Lower leg skin (tissue), 4 donors: ENCODE measurements around the gene ZC3H10. TPM values are rescaled to one million over a fixed set of nuclear protein-coding genes. Genes with fewer than 3 reads are reported as not detected.
A peak's percentile ranks its signal among the peaks of the same experiment; 100 is the strongest.

Experiments used
- DNase-seq, 2 donors: peaks; one replicate each; pipeline ENCODE4 v3.0.0-alpha.2; 2019; ENCODE audit warnings: low spot score in 2 of 2
- H3K4me3 ChIP-seq: fragments of 200-600 bp; sonication (generic); 2 replicates; pipeline ENCODE4 v1.5.1; 2017; ENCODE audit warnings: mild to moderate bottlenecking, low read depth; ENCODE audit not compliant: poor library complexity, severe bottlenecking
- POLR2A ChIP-seq, 2 donors: fragments of 450-650 bp; IDR thresholded peaks; one replicate each; pipeline ENCODE4 v1.6.1; 2016 to 2017; ENCODE audit warnings: antibody characterized with exemption in 2 of 2, mild to moderate bottlenecking in 1 of 2, moderate library complexity in 1 of 2
- WGBS, 2 donors: methylation state at CpG; one replicate each; pipeline ENCODE4 v1.1.5; 2018; 5-methylcytosine and 5-hydroxymethylcytosine counted together
- intact Hi-C: fragments of 100-400 bp; cut with DNase I; formaldehyde crosslinking; loops from one replicate; pipeline ENCODE4 v1.15.0; 2023; ENCODE audit warnings: low total_unique reads
- total RNA-seq, 4 donors: library from RNA; depleted of rRNA; stranded (reverse); fragments of >200 nt; gene quantifications; one replicate each; pipeline ENCODE4 v1.1.0, GENCODE V29; 2016
- TF ChIP-seq, protein P1 (sequence below), 3 donors: fragments of 450-650 bp; IDR thresholded peaks; one replicate each; pipeline ENCODE4 v1.5.1; 2016; ENCODE audit warnings: antibody characterized with exemption in 3 of 3, mild to moderate bottlenecking in 3 of 3, moderate library complexity in 2 of 3

Gene ZC3H10
- total RNA-seq, 4 donors from 2014 or later = 3.4 to 4.4 (median 3.7) TPM

DNA sequence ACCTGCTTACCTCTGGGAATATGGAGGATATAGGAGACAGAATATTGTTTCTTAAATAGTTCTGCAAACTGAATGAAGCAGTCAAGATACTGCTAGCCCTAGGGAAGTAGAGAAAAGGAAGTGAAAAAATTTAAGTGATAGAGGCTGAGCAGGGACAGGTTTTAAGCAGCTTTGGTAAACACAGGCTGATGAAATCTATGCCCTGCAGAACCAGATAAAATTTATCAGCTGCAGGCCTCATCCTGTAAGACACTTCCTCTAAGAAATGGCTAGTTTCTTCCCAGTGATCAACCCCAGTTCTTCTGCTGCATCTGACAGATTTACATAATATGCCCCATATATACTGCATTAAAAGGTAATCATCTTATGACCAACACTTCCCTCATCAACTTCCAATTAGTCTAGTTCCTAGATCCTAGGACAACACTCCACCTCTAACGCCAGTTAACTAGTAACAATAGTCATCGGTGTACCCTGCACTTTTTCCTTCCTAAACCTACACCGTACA is 8.7 kb downstream of the ZC3H10 start:
- intact Hi-C loops = loop anchor here (5.0 kb wide), 1 partner anchor 61 kb away; the partner anchor contains the start of gene SMARCC2
- WGBS, 2 donors = 52 to 54% methylated on average over 3 of the region's 3 CpGs
- no peak for DNase-seq
- TF ChIP-seq POLR2A (IDR thresholded peaks at IDR 0.05) = no peak
- TF ChIP-seq, protein P1, sequence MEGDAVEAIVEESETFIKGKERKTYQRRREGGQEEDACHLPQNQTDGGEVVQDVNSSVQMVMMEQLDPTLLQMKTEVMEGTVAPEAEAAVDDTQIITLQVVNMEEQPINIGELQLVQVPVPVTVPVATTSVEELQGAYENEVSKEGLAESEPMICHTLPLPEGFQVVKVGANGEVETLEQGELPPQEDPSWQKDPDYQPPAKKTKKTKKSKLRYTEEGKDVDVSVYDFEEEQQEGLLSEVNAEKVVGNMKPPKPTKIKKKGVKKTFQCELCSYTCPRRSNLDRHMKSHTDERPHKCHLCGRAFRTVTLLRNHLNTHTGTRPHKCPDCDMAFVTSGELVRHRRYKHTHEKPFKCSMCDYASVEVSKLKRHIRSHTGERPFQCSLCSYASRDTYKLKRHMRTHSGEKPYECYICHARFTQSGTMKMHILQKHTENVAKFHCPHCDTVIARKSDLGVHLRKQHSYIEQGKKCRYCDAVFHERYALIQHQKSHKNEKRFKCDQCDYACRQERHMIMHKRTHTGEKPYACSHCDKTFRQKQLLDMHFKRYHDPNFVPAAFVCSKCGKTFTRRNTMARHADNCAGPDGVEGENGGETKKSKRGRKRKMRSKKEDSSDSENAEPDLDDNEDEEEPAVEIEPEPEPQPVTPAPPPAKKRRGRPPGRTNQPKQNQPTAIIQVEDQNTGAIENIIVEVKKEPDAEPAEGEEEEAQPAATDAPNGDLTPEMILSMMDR (IDR thresholded peaks at IDR 0.05) = no peak
- no peak overlapping the region for H3K4me3 ChIP-seq

DNA sequence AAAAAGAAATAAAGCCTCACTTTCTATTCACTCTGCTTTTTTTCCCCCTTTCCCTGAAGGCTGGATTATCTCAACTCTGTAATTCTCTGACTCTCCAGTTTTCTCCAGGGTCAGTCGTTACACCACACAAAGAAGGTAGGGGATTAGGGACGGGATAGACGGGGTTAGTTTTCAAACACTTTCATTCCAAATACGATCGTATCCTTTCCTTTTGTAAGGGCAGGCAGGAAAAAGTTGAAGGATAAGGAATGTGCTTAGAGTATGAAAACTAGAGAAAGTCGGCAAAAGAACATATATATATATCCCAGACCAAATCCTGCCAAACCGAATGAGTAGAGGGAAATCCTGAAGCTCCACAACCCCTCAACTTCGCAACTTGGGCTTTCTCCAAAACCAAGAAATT is 9.4 kb downstream of the ZC3H10 start:
- WGBS, 2 donors = 0 to 1% methylated on average over 8 of the region's 8 CpGs
- intact Hi-C loops = loop anchor here (5.0 kb wide), 1 partner anchor 60 kb away; the partner anchor contains the start of gene SMARCC2
- no peak for DNase-seq
- no peak overlapping the region for H3K4me3 ChIP-seq
- TF ChIP-seq, protein P1 (IDR thresholded peaks at IDR 0.05) = no peak
- no peak for TF ChIP-seq POLR2A (IDR thresholded peaks at IDR 0.05)

DNA sequence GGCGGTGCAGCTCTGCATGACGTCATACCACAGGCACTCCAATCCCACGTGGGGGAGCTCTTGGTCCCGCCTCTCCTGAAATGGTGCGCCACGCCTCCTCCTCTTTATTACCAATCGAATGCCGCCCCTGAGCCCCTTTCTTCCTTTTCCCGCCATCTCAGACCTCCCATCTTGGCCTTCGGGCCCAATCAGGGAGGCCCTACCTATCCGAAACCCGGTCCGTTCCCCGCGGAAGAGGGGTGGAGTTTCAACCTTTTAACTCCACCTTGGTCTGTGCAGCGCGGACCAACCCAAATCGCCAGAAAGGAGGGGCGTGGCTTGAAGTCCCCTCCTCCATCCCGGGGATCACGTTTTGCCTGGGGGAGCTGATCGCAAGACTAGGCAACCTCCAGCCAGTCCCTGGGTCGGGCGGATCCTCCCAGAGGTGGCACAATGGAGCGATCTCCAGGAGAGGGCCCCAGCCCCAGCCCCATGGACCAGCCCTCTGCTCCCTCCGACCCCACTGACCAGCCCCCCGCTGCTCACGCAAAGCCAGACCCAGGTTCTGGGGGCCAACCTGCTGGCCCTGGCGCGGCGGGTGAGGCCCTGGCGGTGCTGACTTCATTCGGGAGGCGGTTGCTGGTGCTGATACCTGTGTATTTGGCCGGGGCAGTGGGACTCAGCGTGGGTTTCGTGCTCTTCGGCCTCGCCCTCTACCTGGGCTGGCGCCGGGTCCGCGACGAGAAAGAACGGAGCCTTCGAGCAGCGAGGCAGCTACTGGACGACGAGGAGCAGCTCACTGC is 10.0 kb downstream of the ZC3H10 start, which contains the start of gene ESYT1:
Gene ESYT1 (plus strand): TSS at position 380 of the 782 bp plus-strand sequence. CDS start 53 bp downstream, at position 433.
- DNase-seq = peak; percentile 99 to 100
- H3K4me3 ChIP-seq = peak within 1 kb of the TSS; percentile 92
- 0% methylated on average over 32 to 34 of the region's 49 CpGs for WGBS, 2 donors
- no peak for TF ChIP-seq POLR2A (IDR thresholded peaks at IDR 0.05)
- TF ChIP-seq, protein P1 (IDR thresholded peaks at IDR 0.05) = no peak
- intact Hi-C loops = loop anchor here (2.0 to 5.0 kb wide), 2 partner anchors 31 to 59 kb away; partner anchors contain the start of genes MYL6 and SMARCC2

DNA sequence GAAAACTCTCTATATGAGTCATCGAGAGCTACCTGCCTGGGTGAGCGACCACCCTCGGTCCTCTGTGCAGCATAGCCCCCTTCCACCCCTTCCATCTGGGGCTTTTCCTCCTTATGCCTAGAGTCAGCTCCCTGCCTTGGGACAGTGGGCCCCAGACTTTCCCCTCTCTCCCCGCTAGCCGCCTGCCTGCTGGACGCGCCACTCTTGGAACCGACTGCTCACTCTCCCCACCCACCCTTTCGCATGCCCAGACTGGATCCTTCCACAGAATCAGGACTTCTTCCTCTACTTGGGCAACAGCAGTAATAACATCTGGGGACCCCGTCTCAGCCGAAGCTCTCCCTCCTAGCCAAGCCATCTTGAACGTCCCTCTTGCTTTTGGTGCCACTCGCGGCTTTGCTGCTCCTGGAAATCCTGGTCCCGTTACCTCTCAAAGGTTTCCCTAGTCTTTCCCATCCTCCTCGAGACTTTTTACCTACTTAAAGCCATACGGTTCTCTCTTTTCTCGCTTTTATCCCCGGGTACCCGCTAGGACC is 10.7 kb downstream of the ZC3H10 start:
- intact Hi-C loops = loop anchor here (2.0 to 5.0 kb wide), 2 partner anchors 30 to 59 kb away; partner anchors contain the start of genes MYL6 and SMARCC2
- 0 to 1% methylated on average over 20 of the region's 20 CpGs for WGBS, 2 donors
- peak in 1 of 2 donors; percentile 92 for DNase-seq
- peak overlapping the region; percentile 92 for H3K4me3 ChIP-seq
- TF ChIP-seq, protein P1 (IDR thresholded peaks at IDR 0.05) = no peak
- no peak for TF ChIP-seq POLR2A (IDR thresholded peaks at IDR 0.05)

DNA sequence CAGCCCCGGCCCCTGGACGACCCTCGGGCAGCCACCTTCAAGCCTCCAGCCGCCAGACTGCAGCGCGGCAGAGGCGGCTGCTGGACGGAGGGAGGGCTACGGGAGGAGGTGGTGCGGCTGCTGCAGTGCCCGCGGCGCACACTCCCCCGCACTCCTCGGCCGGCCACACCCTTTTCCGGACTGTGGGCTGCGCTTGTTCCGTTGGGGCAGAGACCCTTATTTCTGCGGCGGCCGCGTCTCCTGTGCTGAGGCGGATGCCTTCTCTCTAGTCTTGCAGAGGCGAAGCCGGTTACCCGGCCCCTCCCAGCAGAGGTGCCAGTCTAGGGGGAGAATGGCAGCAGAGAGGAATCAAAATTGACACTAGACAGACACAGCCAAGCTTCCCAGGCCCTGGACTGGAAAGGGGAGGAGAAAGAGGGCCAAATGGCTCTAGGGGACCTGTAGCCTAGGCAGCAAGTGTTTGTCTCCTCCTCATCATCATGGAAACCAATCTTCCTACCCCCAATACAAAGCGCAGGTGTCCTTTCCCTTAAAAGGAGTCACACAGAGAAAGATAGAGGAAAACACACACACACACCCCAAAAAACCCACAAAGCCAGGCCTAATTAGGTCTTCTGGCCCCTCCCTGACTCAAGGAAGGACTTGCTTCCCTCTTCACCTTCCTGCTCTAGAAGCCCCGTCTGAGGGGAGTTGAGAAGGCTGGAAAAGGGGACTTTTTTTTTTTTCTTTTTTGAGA is 11.3 kb downstream of the ZC3H10 start:
- TF ChIP-seq, protein P1 (IDR thresholded peaks at IDR 0.05) = no peak
- TF ChIP-seq POLR2A (IDR thresholded peaks at IDR 0.05) = no peak
- WGBS, 2 donors = 2 to 3% methylated on average over 29 of the region's 29 CpGs
- intact Hi-C loops = loop anchor here (2.0 to 5.0 kb wide), 2 partner anchors 29 to 58 kb away; partner anchors contain the start of genes MYL6 and SMARCC2
- peak; percentile 67 to 95 for DNase-seq
- H3K4me3 ChIP-seq = peak overlapping the region; percentile 92
